Sigmoid colon (tissue), 7 donors: ENCODE measurements around the gene DGKI. TPM values are rescaled to one million over a fixed set of nuclear protein-coding genes. Genes with fewer than 3 reads are reported as not detected.

Source experiments
- DNase-seq: peaks from one replicate; pipeline ENCODE4 v3.0.0-alpha.2; 2019
- H3K27ac ChIP-seq, 4 donors: fragments of 200-600 bp; sonication (generic); one replicate each; pipeline ENCODE4 v1.5.1; 2016 to 2019; ENCODE audit warnings: mild to moderate bottlenecking in 1 of 4
- H3K27me3 ChIP-seq, 3 donors: fragments of 200-600 bp; sonication (generic); one replicate each; pipeline ENCODE4 v1.5.1; 2019; ENCODE audit warnings: mild to moderate bottlenecking in 1 of 3
- H3K36me3 ChIP-seq, 4 donors: fragments of 200-600 bp; sonication (generic); one replicate each; pipeline ENCODE4 v1.5.1; 2016 to 2019
- H3K4me1 ChIP-seq, 4 donors: fragments of 200-600 bp; sonication (generic); one replicate each; pipeline ENCODE4 v1.5.1; 2017 to 2019
- H3K4me3 ChIP-seq, 4 donors: fragments of 200-600 bp; sonication (generic); one replicate each; pipeline ENCODE4 v1.5.1; 2017 to 2019; ENCODE audit warnings: mild to moderate bottlenecking in 2 of 4, moderate library complexity in 1 of 4
- H3K9me3 ChIP-seq, 4 donors: fragments of 200-600 bp in 3 of 4; sonication (generic) in 3 of 4; one replicate each; pipeline versions ENCODE4 v1.5.1 to v1.6.1; 2013 to 2019
- EP300 ChIP-seq, 4 donors: sonication (generic); formaldehyde crosslinking; IDR thresholded peaks; one replicate each; pipeline ENCODE4 v1.6.1; 2017; ENCODE audit warnings: antibody characterized with exemption in 4 of 4
- POLR2A ChIP-seq, 2 donors: fragments of 450-650 bp; IDR thresholded peaks; one replicate each; pipeline ENCODE4 v1.6.1; 2016; ENCODE audit warnings: antibody characterized with exemption in 2 of 2, mild to moderate bottlenecking in 2 of 2, moderate library complexity in 2 of 2
- POLR2AphosphoS5 ChIP-seq, 4 donors: sonication (generic); formaldehyde crosslinking; IDR thresholded peaks; one replicate each; pipeline ENCODE4 v1.6.1; 2017; ENCODE audit warnings: antibody characterized with exemption in 4 of 4
- WGBS, 2 donors: extraction: QIAGEN DNeasy Blood & Tissue Kit; methylation state at CpG; one replicate each; pipeline ENCODE4 v1.1.7; 2013; 5-methylcytosine and 5-hydroxymethylcytosine counted together
- intact Hi-C: fragments of 100-400 bp; cut with DNase I; formaldehyde crosslinking; loops from one replicate; pipeline ENCODE4 v1.15.1; 2023
- polyA plus RNA-seq, 3 donors: library from polyadenylated mRNA; stranded (reverse); fragments of 200-250 nt; gene quantifications; one replicate each; pipeline ENCODE4 v1.2.3, GENCODE V29; 2013
- total RNA-seq, 4 donors: library from RNA; depleted of rRNA; stranded (reverse); fragments of >200 nt; gene quantifications; one replicate each; pipeline ENCODE4 v1.1.0, GENCODE V29; 2016
- TF ChIP-seq, protein P1 (sequence below), 4 experiments: fragments of 450-650 bp in 3 of 4; fragments of 200-600 bp in 1 of 4; IDR thresholded peaks; one replicate each; pipeline ENCODE4 v1.5.1; 2016 to 2019; ENCODE audit warnings: antibody characterized with exemption in 4 of 4, mild to moderate bottlenecking in 3 of 4, moderate library complexity in 2 of 4
- donor health status: healthy with polysubstance abuse.
- donor health status: Bipolar disorder and iron deficiency.
- donor health status: healthy.

Gene DGKI
- total and polyA plus RNA-seq, 7 donors = 0.17 to 7.6 (median 1.0) TPM; not detected in 1

GRCh38 chr7:137611606-137612005 is 235.2 kb downstream of the DGKI start:
- 68 to 80% methylated on average over 2 of the region's 2 CpGs for WGBS, 2 donors
- no peak for DNase-seq
- intact Hi-C loops = no loop called here
- Histone ChIP-seq H3K27ac (no peak overlapping the region), H3K27me3 (no peaks in the 10 kb centered on the region), H3K4me1 (no peaks in the 10 kb centered on the region), H3K4me3 (no peak overlapping the region), H3K36me3 (no peaks in the 10 kb centered on the region), H3K9me3 (no peaks in the 10 kb centered on the region)
- TF ChIP-seq POLR2AphosphoS5 (IDR thresholded peaks at IDR 0.05) = no peak
- TF ChIP-seq, protein P1, sequence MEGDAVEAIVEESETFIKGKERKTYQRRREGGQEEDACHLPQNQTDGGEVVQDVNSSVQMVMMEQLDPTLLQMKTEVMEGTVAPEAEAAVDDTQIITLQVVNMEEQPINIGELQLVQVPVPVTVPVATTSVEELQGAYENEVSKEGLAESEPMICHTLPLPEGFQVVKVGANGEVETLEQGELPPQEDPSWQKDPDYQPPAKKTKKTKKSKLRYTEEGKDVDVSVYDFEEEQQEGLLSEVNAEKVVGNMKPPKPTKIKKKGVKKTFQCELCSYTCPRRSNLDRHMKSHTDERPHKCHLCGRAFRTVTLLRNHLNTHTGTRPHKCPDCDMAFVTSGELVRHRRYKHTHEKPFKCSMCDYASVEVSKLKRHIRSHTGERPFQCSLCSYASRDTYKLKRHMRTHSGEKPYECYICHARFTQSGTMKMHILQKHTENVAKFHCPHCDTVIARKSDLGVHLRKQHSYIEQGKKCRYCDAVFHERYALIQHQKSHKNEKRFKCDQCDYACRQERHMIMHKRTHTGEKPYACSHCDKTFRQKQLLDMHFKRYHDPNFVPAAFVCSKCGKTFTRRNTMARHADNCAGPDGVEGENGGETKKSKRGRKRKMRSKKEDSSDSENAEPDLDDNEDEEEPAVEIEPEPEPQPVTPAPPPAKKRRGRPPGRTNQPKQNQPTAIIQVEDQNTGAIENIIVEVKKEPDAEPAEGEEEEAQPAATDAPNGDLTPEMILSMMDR (IDR thresholded peaks at IDR 0.05) = no peak
- no peak for TF ChIP-seq EP300 (IDR thresholded peaks at IDR 0.05)
- no peak for TF ChIP-seq POLR2A (IDR thresholded peaks at IDR 0.05)

DNA sequence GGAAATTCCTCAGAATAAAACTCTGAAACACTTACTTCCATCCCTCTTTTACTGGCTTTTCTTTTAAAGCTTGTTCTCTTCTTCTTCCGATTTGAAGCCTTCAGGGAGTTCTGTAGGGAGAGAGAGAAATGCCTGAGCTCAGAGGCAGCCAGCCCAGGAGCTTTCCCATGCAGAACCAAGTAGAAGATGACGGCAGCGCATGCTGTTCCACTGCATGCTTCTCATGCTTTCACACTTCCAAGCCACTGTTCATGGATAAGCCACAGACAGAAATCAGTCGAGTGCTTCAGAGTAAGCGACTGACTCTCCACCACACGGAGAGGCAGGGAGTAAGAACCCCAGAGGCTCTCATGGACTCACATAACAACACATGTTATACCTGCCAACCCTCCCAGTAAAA is 237.3 kb downstream of the DGKI start:
- Histone ChIP-seq H3K9me3 (no peaks in the 10 kb centered on the region), H3K4me1 (no peaks in the 10 kb centered on the region), H3K4me3 (no peak overlapping the region), H3K36me3 (no peaks in the 10 kb centered on the region), H3K27ac (no peak overlapping the region), H3K27me3 (no peaks in the 10 kb centered on the region)
- intact Hi-C loops = no loop called here
- no peak for DNase-seq
- TF ChIP-seq POLR2AphosphoS5 (IDR thresholded peaks at IDR 0.05) = no peak
- TF ChIP-seq EP300 (IDR thresholded peaks at IDR 0.05) = no peak
- TF ChIP-seq, protein P1 (IDR thresholded peaks at IDR 0.05) = no peak
- no peak for TF ChIP-seq POLR2A (IDR thresholded peaks at IDR 0.05)
- 83 to 84% methylated on average over 6 of the region's 6 CpGs for WGBS, 2 donors

- Histone ChIP-seq H3K27ac (no peak overlapping the region), H3K36me3 (no peaks in the 10 kb centered on the region), H3K4me3 (no peak overlapping the region), H3K4me1 (no peaks in the 10 kb centered on the region), H3K27me3 (no peaks in the 10 kb centered on the region), H3K9me3 (no peaks in the 10 kb centered on the region)
- WGBS, 2 donors = 55 to 73% methylated on average over 5 of the region's 5 CpGs
- no peak for TF ChIP-seq EP300 (IDR thresholded peaks at IDR 0.05)
- TF ChIP-seq, protein P1 (IDR thresholded peaks at IDR 0.05) = peak in 3 of 4 experiments; percentile 11 to 63 (median 39)
- intact Hi-C loops = loop anchor here (2.0 kb wide), 1 partner anchor 293 kb away; no protein-coding TSS in a partner anchor
- DNase-seq = no peak
These were observed 240.6 kb downstream of the DGKI start for GRCh38 chr7:137606061-137606674.

DNA sequence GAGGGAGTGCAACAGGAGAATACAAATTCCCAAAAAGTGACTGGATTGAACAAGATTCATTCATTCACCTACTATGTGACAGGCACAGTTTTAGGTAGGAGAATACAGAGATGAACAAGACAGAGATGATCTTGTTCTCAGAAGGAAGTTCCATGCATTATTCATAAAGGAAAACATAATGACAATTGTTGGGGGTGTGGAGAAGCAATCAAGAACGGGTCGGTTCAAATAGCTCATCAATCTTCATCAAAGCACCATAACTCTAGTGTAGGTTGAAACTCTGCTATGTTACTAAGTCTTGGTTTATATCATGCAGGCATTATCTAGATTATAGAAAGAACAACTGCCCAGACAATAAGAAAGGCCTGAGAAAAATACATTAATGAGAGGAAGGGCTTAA is 243.7 kb downstream of the DGKI start:
- Histone ChIP-seq H3K9me3 (no peaks in the 10 kb centered on the region), H3K4me3 (no peak overlapping the region), H3K4me1 (no peaks in the 10 kb centered on the region), H3K36me3 (no peaks in the 10 kb centered on the region), H3K27me3 (no peaks in the 10 kb centered on the region), H3K27ac (no peak overlapping the region)
- intact Hi-C loops = no loop called here
- 18 to 62% methylated on average over 2 of the region's 2 CpGs for WGBS, 2 donors
- TF ChIP-seq EP300 (IDR thresholded peaks at IDR 0.05) = no peak
- TF ChIP-seq, protein P1 (IDR thresholded peaks at IDR 0.05) = no peak
- no peak for TF ChIP-seq POLR2A (IDR thresholded peaks at IDR 0.05)
- TF ChIP-seq POLR2AphosphoS5 (IDR thresholded peaks at IDR 0.05) = no peak
- DNase-seq = no peak

DNA sequence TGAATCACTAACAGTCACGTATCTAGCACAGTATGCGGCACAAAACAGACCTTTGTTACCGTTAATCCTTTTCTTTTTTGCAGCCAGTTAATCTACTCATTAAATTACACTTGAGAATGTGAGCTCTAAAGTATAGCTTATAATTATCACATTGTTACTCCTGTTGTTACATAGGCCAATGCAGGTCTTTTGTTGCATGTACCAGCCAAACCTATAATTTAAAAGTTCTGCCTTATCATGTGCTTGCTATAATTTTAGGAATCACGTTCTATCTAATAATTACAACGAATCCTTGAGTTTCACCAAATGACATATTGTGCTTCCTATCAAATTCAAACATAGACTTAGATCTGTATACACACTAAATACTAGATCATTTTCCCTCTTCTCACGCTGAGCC is 245.1 kb downstream of the DGKI start:
- Histone ChIP-seq H3K27me3 (no peaks in the 10 kb centered on the region), H3K27ac (no peak overlapping the region), H3K9me3 (no peaks in the 10 kb centered on the region), H3K36me3 (no peaks in the 10 kb centered on the region), H3K4me1 (no peaks in the 10 kb centered on the region), H3K4me3 (no peak overlapping the region)
- intact Hi-C loops = no loop called here
- no peak for DNase-seq
- WGBS, 2 donors = 69 to 88% methylated on average over 6 of the region's 6 CpGs
- TF ChIP-seq POLR2AphosphoS5 (IDR thresholded peaks at IDR 0.05) = no peak
- TF ChIP-seq, protein P1 (IDR thresholded peaks at IDR 0.05) = no peak
- no peak for TF ChIP-seq POLR2A (IDR thresholded peaks at IDR 0.05)
- TF ChIP-seq EP300 (IDR thresholded peaks at IDR 0.05) = no peak
